HPDE6-E6E7 (cell line): ENCODE measurements around the gene BPIFB6.

Experiments
- DNase-seq: peaks from one replicate; pipeline ENCODE4 v3.0.0; 2011; ENCODE audit warnings: missing footprints; ENCODE audit errors: extremely low spot score

BPIFB6 gene

DNA sequence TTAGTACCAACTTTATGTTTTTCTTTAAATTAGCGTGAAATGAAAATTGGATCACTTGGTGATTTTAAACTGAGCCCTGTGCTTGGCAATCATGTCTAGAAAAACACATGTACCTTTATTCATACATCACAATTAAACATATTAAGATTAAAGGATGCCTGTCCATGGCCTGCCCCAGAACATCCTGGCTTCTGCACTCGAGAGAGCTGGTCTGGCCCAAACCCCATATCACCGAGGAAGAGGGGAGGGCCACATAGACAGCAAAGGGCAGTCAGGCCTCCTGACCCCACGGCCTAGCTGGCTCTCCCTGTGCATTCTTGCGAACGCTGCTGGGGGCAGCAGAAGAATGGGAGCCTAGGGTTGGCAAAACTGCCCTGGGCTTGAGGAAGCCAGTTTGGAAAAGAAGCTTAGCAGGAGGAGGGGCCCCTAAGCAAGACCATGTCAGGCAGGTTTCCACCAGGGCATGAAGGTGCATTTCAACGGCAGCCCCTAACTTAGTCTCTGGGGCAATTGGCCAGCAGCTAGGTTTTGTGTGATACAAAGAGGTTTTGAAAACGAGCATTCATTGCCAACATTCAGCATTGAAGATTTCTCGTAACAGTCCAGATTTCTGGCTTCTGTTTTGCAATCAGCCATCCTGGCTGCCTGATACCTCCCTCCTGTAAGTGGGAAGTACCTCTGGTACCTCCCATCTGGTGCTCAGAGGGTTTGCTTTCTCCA is 30.8 kb downstream of the BPIFB6 start:
- DNase-seq, result no peak

DNA sequence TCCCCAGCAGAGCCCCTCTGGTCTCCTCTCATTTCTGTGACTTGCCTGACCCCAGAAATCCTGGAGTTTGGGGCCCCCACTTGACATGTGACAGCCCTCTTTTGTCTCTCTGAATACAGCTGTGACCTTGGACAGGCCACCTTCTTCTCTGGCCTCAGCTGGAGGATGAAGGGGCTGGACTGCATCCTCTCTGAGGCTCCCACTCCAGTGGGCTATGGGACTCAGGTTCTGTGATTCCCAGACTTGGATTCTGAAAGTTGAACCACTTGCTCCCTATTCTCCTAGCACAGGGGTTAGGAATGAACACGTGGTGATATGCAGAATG is 31.3 kb downstream of the BPIFB6 start:
- no peak for DNase-seq

DNA sequence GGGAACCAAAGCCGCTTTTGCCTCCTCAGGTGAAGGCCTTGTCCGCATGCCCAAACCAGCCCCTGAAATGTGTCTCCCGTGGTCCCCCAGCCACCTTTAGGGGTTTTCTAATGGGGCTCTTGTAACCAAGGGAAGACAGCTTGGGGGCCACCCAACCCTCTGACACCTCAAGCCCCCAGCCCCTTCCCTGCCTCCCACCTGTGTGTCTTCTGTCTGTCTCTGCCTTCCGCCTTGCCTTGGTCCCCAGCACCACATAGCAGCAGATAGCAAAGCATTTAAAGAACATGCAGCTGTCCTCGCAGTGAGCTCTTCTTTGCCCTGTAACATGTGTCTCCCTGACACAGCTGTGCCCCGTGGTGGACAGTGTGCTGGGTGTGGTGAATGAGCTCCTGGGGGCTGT is 31.8 kb downstream of the BPIFB6 start:
- DNase-seq, result no peak

DNA sequence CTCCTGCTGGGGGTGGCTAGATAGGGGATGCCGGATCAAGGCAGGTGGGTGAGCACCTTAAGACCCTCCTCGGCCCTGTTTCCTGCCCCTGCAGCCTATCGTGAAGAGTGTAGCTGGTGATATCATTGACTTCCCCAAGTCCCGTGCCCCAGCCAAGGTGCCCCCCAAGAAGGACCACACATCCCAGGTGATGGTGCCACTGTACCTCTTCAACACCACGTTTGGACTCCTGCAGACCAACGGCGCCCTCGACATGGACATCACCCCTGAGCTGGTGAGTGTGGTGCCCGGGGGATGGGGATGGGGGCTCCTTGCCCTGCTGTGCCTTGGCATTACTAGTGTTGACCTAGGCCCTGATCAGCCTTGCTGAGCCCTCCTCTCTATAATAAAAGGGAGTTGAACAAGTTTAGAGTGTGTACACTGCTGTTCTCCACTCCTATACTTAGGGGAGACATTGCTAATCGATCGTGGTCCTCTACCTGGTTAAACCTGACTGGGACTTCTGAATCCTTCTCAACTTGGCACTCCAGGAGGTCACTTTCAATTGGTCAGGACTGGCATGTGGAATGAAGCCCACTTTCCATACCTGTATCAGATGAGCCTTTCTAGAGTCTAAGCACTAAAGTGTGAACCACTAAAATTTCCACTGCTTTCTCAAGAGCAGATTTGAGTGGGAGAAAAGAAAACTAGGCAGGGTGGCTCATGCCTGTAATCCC is 33.3 kb downstream of the BPIFB6 start:
- DNase-seq, result no peak

DNA sequence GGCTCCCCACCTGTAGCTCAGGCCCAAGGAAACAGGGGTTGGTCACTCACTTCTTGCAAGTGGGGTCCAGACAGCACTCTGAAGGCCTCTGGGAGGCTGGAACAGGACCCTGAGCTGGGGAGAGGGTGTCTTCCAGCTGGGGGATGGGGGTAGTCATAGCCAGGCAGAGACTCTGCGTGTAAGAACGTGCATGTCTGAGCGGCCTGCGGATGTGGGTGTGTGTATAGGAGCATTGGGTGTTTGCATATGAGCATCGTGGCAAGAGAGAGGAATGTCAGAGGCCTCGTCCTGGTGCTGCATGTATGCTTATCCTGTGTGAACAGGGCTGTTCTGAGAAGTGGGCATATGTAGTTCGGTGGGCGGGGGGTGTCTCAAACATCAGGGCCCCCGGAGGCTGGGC is 34.3 kb downstream of the BPIFB6 start:
- DNase-seq, result peak; percentile 79

DNA sequence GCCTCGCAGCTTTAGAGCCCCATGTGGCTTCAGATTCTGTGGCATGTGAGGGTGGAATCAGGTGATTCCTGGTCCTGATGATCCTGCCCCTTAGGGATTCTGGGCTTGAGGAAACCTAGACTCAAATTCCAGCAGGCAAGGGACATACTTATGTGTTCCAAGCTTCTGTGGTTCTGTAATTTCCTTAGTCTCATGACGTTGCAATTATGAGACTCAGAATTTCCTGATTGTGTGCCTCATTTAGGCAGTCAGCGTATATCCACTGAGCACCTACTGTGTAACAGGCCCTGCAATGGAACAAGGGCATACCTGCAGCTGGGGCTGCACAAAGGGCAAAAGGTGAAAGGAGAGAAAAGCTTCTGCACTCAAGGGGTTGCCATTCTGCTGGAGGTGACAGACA is 36.4 kb downstream of the BPIFB6 start:
- no peak for DNase-seq

DNA sequence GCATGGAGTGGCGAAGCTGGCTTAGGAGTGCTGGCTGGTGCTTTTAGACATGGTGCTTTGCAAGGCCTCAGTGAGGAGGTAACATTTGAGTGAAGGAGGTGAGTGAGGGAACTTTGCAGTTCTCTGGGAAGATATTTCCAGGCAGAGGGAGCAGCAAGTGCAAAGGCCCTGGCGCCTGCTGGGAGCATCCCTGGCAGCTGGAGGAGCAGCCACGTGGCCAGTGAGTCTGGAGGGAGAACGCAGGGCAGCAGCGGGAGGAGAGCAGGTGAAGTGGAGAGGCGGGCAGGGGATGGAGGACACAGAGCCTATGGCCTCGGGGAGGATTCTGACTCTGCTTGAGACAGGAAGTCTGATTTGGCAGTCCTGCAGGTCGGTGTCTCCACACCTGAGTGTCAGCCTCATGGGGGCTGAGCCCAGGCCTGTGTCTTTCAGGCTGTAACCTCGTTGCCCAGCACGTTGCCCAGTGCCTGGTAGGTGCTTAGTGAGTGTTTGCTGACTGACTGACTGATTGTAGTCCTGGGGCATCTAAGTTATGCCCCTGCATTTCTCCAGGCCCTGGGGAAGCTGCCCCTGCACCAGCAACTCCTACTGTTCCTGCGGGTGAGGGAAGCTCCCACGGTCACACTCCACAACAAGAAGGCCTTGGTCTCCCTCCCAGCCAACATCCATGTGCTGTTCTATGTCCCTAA is 36.9 kb downstream of the BPIFB6 start:
- no peak for DNase-seq

DNA sequence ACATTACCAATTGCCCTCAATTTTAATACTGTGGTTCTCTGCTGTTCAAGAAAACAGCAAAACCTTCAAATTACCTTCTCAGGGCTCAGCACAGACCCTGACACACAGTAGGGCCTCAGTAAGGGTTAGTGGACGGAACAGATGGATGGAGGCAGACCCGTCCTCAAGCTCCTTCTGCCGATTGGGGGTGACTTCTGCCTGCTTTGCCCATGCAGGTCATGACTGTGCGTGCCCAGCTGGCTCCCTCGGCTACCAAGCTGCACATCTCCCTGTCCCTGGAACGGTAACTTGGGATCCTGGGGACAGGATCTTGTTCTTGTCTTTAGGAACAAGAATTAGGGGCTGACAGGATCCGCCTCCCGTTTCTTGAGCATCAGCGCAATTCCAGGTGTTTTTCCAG is 38.2 kb downstream of the BPIFB6 start:
- no peak for DNase-seq

DNA sequence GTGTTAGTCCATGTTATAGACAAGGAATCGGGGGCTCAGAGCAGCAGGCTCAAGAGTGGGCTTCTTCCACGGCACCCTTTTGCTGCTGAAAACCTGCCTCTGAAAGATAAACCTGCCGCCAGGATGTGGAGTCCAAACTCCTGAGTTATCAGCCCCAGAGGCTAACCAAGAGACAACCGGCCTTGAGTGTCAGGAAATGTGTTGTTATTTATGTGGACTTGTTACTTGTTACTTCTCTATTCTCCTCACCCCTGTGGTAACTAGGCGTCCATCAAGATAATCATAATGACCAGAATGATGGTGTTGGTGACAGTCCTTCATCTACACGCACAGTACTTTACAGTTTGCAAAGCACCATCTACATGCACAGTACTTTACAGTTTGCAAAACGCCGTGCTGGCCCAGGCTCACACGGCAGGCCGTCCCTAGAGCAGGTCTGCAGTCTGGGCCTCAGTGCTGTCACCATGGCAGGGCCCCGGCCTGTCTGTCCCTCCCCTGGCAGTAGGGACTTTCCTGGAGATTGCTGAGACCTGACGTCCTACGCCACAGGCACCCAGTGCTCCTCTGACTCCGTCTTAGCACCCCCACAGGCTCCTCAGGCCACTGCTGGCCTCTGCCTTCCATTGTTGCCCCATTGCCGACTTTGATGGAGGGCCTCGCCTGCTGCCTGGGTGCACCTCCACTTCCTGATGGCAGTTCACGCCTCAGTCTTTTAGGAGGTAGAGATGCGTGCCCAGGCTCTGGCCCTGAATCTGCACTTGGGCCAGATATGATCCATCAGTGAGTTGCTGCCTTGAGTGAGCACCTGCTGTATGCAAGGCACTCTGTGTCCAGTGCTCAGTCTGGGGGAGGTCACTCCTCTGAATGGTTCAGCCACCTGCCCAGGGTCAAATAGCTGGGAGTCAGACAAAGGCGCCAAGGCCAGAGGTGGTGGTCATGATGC is 38.9 kb downstream of the BPIFB6 start:
- no peak for DNase-seq

DNA sequence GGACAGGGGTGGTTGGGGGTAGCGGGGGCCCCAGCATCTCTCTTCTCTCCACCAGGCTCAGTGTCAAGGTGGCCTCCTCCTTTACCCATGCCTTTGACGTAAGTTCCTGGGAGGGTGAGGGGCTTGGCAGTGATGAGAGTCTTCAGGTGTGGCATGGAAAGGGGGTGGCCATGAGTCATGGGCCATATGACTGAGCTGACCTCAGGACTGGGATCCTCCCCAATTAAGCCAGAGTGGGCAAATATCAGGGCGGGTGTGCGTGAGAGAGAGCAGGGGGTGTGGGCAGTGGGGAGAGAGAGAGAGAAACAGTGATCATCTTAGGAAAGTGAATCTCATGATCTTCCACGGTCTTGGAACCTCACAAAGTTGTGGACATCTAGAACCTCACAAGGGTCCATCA is 39.8 kb downstream of the BPIFB6 start:
- no peak for DNase-seq

DNA sequence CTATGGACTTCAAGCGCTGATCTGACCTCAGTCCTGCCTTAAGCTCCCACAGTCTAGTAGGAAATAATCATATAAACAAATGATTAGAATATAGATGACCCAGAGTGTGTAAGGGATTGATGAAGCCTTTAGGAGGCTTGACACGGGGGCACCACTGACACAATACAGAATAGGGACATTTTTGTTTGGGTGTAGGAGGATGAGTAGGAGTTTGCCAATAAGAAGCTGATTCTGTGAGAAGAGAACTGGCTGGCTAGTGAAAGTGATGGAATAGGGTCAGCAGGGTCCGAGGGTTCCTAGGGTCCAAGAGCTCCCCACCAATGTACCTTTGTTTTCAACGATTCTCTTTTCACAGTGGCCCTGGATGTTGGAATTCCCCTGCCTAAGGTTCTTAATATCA is 40.9 kb downstream of the BPIFB6 start:
- DNase-seq, result no peak

DNA sequence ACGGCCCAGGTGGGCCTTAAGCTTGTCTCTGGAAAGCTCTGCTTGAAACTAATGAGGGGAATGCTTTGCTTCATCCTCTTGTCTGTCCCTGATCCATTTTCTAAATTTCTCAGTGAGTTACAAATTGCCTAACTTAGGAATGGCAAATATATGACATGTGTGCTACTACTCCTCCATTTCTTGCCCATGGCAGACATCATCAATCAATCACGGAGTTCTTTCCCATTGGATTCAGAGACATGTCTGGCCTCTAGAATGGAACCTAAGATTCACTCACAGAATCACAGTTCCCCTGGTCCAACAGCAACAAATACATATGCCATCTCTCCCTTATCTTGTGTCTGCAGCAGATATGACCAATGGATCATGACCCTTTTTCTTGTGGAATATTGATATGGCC is 41.4 kb downstream of the BPIFB6 start:
- DNase-seq, result no peak

DNA sequence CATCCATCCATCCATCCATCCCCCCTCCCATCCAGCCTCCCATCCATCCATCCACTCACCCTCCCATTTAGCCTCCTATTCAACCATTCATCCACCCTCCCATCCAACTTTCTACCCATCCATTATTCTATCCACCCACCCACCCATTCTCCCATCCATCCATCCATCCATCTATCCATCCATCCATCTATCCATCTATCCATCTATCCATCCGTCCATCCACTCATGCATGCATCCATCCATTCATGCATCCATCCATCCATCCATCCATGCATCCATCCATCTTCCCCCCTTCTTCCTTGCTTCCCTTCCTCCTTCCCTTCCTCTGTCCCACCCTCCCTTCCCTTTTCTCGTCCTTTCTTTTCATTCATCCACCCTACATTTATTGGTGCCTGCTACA is 43.2 kb downstream of the BPIFB6 start:
- DNase-seq, result no peak

DNA sequence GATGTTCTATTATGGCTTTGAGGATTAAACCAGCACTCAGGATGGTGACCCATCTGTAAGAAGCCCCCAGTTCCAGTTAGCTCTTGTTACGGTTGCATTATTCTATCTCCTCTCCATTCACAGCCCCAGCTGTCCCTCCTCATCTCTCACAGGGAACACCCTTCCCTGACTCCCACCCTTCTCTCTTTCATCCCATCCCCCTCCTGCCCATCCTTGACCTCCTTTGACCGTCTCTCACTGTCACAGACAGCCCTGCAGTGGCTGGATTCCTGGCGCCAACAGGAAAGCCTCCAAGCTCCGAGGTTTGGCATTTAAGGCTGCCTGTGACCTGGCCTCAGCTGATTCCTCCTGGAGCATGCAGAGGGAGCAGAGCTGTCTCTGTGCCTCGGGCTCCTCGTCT is 43.8 kb downstream of the BPIFB6 start:
- no peak for DNase-seq

DNA sequence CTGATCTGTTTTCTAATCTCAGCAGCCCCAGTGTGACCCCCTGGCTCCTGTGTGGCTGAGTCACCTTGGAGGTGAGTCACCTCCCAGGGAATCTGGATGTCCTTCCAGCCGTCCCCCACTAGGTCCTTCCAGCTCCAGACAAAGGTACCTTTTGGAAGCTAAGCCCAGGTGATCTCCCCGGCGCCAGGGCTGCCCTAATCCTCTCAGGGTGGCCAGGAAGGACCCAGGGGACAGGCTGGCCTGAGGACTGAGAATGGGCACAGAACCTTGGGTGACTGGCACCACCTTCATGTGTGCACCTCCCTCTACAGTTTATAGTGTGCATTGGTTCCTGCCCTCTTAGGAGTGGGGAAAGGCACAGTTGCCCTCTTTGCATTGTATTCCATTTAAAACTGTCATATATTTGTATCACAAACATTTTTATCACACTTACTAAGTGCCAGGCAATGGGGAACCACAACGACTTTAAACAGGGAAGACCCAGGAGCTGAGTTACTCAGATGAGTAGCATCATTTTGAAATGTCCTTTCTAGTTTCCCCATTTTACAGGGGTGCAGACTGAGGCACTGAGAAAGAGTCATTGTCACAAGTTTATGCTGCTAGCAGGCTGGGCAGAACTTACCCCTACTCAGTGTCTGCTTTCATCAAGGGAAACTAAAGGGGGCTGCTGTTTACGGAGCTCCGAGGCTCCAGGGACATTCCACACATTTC is 45.4 kb downstream of the BPIFB6 start:
- peak; percentile 34 for DNase-seq

DNA sequence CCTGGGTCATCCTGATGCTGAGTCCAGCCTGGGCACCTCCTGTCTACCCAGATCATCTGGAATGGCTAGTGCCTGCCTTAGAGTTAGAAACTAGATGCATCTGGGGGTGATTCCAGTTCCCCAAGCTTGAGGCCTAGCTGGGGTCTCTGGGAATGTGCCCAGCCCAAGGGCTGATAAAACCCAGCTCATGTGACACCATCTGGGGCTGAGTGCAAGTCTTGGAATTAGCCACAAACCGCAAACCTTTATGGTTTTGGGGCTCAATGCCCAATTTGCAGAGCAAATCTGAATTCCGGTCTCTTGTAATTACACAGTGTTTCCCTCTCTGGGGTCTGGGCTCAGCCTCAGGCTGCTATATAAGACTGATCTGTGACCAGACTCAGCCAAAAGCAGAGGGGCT is 47.8 kb downstream of the BPIFB6 start, which contains the start of gene BPIFB4:
Gene BPIFB4 (plus strand): TSS at position 385 of the 400 bp plus-strand sequence. CDS start 1,884 bp downstream, outside the sequence.
- DNase-seq, result no peak

DNA sequence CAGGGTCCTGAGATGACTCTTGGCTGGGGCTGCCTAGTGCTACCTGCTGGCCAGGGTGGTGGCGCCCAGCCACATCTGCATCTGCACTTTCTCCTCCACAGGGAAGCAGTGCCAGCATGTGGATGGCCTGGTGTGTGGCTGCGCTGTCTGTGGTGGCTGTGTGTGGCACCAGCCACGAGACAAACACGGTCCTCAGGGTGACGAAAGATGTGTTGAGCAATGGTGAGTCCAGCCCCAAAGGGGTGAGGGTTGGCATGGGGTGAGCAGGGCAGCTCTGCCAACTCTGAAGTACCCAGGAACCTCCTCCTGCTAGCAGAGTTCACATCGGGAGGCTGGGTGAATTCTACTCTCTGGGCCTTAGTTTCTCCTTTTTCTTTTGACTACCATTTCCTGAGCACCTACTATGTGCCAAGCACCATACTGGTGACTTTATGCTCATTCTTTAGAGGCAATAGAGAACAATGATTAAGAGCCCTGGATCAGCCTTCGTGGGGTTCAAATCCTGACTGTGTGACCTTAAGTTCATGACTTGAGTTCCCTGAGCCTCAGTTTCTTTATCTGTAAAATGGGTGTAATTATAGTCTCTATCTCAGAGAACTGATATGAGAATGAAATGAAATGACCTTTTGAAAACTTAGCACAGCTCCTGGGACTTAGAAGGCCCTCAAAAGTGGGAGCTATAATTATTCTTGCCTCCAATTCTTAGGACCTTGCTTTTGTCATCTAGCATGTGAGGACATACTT is 50.1 kb downstream of the BPIFB6 start:
- DNase-seq, result no peak

DNA sequence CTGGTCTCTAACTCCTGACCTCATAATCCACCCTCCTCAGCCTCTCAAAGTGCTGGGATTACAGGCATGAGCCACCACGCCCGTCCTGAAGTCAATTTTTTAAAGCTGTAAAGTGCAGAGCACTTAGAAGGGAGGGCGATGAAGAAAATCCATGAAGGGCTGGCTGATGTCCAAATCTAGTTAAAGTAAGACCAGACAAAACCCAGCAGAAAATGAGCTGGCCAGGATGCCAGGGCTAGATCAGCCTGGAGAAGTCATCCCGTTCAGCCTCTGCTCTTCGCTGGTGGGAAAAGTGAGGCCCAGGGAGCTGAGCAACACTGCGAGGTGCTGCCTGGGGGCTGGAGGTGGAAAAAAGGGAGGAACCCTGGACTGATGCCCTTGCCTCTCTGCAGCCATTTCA is 51.1 kb downstream of the BPIFB6 start:
- no peak for DNase-seq

DNA sequence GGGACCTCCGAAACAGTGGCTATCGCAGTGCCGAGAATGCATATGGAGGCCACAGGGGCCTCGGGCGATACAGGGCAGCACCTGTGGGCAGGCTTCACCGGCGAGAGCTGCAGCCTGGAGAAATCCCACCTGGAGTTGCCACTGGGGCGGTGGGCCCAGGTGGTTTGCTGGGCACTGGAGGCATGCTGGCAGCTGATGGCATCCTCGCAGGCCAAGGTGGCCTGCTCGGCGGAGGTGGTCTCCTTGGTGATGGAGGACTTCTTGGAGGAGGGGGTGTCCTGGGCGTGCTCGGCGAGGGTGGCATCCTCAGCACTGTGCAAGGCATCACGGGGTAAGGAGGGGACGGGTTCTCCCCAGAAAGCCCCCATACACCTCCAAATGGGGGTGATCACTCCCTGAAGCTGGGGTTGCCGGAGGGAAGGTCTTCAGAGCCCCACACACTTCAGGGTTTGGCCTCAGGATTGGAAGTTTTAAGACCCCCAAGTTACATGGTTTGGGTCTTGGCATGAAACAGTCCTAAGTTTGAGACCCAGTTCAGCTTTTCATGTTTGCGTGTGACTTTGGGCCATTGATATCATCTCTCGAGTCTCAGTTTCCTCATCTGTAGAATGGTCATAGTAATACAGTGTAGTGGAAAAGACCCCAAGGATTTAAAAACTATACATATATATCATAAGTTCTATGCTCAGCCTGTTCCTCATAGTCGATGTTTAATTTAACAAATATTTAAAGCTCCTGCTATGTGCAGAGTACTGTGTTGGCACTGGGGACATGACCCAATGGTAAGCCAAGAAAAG is 52.3 kb downstream of the BPIFB6 start:
- DNase-seq, result no peak

DNA sequence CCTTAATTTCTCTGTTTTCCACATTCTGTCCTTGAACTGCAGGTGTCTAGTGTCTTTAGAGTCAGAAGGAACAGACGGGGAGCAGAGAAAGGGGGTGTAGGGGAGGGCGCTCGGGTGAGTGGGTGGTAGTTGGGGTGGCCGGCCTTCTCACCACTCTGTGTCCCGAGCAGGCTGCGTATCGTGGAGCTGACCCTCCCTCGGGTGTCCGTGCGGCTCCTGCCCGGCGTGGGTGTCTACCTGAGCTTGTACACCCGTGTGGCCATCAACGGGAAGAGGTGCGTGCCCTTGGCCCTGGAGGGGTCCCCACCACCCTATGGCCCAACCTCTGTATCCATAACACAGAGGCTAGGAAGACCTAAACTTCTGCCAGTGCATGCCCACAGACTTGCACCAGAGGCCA is 53.3 kb downstream of the BPIFB6 start:
- DNase-seq, result no peak
